ENCODE data around the gene MLXIP.
A peak's percentile ranks its signal among the peaks of the same experiment; 100 is the strongest.

GRCh38 chr12:122123051-122123760, 44.6 kb downstream of the MLXIP start:
- TF ChIP-seq ZBTB33 (CRISPR knock-in tag; IDR thresholded peaks at IDR 0.05): no peak
- no peak for TF ChIP-seq IRF9 (tag; IDR thresholded peaks at IDR 0.05)
- no peak for TF ChIP-seq ZNF274 (IDR thresholded peaks at IDR 0.05; ENCODE audit: borderline replicate concordance, low read depth, low read length)
- no peak for TF ChIP-seq CREB1 (IDR thresholded peaks at IDR 0.05)
- TF ChIP-seq CREB1 (CRISPR knock-in tag; IDR thresholded peaks at IDR 0.05): 0 out of 2 replicates have a peak, but pooled peaks have one; percentile 26
- TF ChIP-seq PREB (CRISPR knock-in tag; IDR thresholded peaks at IDR 0.05): no peak

Measured in K562 (cell line).